NCI-H526 (cell line): ENCODE results near the gene MDFIC.
A peak's percentile ranks its signal among the peaks of the same experiment; 100 is the strongest.

Source experiments
- DNase-seq, 2 experiments: peaks; one replicate each; lab custom pipeline; 2025; lab: John Stamatoyannopoulos, UW

MDFIC gene

GRCh38 chr7:114997487-114998404, 75.9 kb downstream of the MDFIC start:
- DNase-seq, result no peak

- DNase-seq, result no peak
Measured at GRCh38 chr7:115004121-115004520, 82.2 kb downstream of the MDFIC start.

DNA sequence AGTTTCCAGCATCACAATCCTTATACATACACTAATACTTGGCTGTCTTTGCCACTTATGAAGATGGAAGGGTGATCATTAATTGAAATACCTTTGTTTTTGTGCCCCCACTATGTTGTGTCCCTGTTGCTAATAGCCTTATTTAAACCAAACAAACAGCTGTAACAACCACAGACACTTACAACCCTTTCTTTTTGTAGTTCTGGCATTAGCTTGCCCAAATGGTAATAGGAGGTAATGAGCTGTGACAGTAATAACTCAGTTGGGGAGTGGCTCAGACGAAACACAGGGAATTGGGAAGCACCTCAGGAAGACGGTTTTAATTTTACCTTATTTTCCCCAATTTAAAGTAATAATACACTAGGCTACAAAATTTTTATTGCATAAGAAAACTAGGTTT, 83.4 kb downstream of the MDFIC start:
- peak; percentile 13 to 23 for DNase-seq

DNA sequence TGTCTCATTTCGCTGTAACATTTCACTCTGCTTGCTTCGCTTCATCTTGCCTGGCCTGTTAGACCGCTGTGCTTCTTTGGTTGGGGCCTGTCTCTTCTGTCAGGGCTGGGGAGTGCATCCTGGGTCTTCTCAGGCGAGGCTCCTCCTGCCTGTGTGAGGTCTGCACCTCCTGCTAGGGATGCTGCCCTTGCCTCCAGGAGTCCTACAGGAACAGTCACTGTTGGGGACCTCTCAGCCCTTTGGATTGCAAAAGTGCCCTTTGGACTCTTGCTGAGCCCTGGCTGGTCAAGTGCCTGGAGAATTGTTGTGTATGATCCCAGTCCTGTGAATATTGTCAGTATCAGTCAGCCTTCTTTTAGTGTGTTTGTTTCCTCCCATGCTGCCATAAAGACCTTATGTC, 84.1 kb downstream of the MDFIC start:
- peak; percentile 5 to 48 for DNase-seq

DNA sequence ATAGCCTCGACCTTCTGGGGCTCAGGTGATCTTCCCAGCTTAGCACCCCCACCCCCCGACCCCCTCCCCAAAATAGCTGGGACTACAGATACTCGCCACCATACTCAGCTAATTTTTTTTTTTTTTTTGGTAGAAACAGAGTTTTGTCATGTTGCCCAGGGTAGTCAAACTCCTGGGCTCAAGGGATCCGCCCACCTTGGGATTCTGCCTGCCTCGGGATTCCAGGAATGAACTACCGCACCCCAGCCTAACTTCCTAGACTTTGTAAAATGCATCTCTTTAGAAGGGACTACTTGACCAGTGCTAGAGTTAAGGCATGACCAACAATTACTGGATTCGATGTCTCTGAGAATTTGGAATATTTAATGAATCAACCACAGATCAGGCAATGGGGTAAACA, 85.9 kb downstream of the MDFIC start:
- DNase-seq, result no peak

DNA sequence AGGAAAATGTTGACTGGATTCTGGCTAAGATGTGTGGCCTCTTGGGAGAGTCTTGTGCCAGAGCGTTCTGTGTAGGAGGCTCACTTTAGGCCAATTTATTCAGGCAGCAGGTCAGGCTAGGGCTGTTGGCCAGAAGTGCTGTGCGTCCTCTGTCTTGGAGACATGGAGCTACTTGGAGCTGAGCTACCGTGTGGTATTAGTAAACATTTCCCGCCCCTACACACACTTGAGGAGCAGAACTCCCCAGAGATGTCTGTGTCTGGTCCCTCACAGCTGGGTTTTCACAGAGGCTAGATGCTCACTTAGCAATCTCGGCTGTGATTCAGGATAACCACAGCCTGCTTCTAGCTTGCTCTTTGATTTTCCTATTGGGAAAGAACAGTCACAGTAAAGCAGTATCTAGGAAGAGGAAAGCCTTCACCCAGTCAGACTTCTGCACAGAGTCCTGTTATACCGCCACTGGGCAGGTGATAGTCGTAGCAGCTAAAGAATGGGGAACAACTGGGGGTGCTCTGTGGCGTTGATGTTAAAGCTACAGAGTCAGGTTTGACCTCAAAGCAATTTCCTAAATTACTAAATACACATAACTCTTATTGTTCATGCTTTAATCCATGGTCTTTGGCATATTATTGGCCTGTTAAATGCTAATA, 86.7 kb downstream of the MDFIC start:
- DNase-seq, result no peak

- DNase-seq, result no peak
Measured at GRCh38 chr7:115009139-115009538, 87.2 kb downstream of the MDFIC start.

DNA sequence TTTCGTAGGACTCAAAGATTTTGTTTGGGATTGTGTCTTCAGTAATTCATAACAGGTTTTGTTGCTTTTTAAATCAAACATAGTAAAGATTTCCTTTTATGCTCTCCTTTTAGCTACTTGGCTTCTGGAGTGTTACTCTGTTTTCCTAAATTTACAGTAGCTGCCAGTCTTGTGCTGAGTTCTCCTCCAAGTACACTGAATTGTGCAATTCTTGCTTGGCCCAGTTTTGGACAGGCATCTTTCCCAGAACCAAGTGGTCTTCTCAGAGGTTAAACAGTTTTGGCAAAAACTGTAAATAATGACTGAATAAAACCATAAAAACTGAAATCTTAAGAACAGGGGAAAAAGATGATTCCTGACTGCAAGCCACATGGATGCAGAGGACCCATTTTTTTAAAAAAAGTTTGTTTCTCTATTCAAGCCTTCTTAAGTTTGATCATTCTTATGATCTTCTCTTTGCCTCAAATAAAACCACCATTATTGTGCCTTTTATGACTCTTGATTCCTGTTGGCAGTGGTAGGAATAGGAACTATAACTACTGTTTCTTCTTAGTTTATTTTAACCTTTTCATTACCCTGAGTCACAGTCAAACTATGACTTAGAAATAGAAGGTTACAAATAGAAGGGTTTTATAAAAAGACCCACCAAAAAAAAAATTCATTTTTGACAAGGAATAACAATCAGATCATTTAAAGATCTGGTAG, 88.0 kb downstream of the MDFIC start:
- DNase-seq, result no peak

DNA sequence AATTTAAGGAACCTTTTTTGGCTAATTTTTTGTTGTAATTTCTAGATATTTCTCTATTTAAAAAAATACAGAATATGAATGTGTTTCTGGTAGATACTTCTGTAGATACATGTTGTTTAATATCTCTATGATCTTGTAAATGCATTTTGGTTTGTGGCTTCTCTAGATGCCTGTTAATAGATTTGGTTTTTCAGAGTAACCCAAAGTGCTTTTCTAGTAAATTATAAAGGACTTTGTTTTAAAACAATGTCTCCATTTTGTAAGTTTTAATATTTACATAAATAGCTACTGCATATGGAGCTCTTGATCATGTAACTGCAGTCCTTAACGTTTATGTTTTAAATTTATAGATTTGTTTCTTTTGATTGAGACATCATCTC, 88.5 kb downstream of the MDFIC start:
- DNase-seq, result no peak

DNA sequence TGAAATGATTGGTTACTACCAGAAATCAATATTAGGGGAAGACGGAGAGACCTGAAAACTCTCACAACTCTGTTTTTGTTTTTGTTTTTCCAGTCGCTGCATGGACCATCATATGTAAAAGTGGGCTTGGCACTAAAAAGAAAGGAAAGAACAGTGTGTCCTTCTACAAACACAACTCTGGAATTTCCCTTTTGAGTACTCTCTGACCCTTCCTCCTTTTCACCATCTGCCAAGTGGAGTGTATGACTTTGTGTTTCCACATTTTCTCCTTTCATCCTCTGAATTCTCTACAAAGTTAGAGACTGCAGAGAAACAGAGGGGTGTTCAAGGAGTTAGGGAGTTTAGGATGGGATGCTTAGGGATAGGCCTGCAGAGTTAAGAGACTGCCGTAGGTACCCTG, 92.0 kb downstream of the MDFIC start:
- no peak for DNase-seq

GRCh38 chr7:115014794-115015193, 92.9 kb downstream of the MDFIC start:
- DNase-seq, result no peak

DNA sequence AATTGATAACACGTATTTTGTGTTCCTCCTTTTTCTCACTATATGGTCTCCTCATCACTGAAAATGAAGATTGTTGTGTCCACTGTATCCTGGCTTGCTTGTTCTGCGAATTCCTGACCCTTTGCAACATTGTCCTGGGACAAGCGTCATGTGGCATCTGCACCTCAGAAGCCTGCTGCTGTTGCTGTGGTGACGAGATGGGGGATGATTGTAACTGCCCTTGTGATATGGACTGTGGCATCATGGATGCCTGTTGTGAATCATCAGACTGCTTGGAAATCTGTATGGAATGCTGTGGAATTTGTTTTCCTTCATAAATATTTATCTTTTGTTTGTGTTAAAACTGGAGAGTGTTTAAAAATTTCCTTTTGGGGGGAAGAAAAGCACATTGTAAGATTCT, 93.7 kb downstream of the MDFIC start:
- DNase-seq, result no peak

- no peak for DNase-seq
Measured at GRCh38 chr7:115019882-115020605, 98.2 kb downstream of the MDFIC start.

DNA sequence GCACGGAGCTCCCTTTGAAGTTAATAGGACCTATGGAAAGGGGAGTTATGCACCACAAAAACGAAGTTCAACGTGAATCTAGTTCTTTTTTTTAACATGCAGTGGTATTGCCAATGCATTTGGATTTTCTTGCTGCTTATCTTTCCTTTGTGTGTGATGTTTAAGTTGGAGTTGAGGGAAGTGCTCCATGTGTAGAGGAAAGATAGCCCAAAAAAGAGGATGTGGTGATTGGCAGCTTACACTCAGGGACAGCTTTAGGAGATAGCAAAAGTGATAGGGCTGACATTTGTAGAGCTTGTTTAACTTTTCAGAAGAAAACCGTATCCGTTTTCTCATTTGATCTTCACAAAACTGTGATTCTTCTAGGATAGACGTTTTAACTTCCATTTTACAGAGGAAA, 101.3 kb downstream of the MDFIC start:
- no peak for DNase-seq

DNA sequence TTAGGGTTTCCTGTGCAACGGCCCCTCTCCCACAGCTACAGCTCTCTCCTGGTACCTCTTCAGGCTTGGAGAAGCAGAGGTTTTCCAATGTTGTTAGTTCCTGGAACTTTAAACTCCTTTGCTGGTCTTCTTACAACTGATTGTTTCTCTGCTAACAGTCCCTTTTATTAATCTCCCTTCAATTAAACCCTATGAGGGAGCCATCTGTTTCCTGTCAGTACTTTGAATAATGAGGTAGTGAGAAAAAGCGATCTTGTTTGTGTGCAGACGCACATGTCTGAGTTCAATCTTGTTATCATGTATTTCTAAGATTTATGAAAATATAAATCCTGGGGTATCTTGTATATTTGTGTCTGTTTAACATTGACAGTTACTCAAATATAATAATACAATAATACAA, 102.4 kb downstream of the MDFIC start:
- no peak for DNase-seq

- DNase-seq, result no peak
Measured at GRCh38 chr7:115032715-115033703, 111.1 kb downstream of the MDFIC start.

DNA sequence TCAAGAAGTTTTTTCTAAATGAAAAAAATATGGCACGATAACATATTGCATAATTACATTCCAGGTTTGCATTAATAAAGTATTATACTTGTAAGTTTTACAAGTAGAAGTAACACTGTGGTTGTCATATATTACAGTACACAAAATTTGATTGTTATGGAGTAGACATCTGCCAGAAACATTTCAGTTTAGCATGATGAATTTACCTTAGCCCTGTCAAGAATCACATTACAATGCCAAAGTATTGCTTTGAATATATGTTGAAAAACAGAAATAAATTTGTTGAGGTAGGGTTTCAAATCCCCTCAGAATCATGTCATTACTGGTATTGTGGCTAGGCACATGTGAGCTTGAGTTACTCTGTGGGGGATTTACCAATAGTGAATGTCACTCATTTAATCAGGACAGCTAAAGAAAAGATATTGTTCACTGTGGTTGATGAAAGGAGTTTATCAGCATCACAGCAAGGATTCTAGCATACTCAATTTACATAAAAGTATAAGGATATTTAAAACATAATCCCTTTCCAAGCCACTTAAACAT, 112.1 kb downstream of the MDFIC start:
- no peak for DNase-seq

- DNase-seq, result no peak
Measured at GRCh38 chr7:115034515-115034914, 112.6 kb downstream of the MDFIC start.

- DNase-seq, result no peak
Measured at GRCh38 chr7:115037128-115037802, 115.4 kb downstream of the MDFIC start.

DNA sequence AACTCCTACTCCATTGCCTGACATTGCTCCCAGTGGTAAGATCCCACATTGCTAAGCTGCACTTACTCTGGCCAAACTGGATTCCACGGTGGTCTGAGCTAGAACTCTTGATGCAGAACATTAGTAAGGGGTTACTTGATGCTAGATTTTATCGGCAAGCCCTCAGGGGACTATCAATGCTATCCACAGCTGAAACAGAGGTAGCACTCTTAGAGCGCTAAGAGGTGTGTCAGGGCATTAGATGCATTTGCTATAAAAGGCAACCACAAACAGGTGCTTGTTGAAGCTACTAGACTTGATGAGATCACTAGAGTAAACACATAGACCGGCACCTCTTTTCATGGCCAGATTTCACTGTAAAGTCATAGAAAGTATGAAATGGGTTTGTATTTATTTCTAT, 116.3 kb downstream of the MDFIC start:
- no peak for DNase-seq
